AG04450 (cell line): Measurements from ENCODE around the gene EXOC6B. TPM values are rescaled to one million over a fixed set of nuclear protein-coding genes. Genes with fewer than 3 reads are reported as not detected.

Source experiments
- CTCF ChIA-PET: fragments of 300-600, 350-600 bp; formaldehyde crosslinking; extraction: SDS; loops from one replicate; lab custom pipeline; 2022; ENCODE audit warnings: antibody characterized with exemption, inconsistent platforms; lab: Charles Lee
- POLR2A ChIA-PET: fragments of 350-600 bp; formaldehyde crosslinking; extraction: SDS; loops from one replicate; lab custom pipeline; 2021; ENCODE audit warnings: antibody characterized with exemption, inconsistent platforms; lab: Yijun Ruan, JAX
- DNase-seq: peaks from one replicate; pipeline ENCODE4 v3.0.0-alpha.2; 2011; ENCODE audit warnings: low read depth, low spot score
- H3K27ac ChIP-seq: one replicate; pipeline ENCODE4 v1.5.1; 2012; ENCODE audit warnings: low read depth, low read length, control low read depth
- H3K27me3 ChIP-seq: one replicate; pipeline ENCODE4 v1.6.0; 2012; ENCODE audit warnings: low read length; ENCODE audit not compliant: control insufficient read depth, insufficient read depth
- H3K4me3 ChIP-seq: 2 replicates; pipeline ENCODE4 v1.5.1; 2011; ENCODE audit warnings: mild to moderate bottlenecking, low read depth, low read length, control low read depth
- H3K9me3 ChIP-seq: 2 replicates; pipeline ENCODE4 v1.5.1; 2012; ENCODE audit warnings: low read length; ENCODE audit not compliant: control insufficient read depth, insufficient read depth
- CTCF ChIP-seq: IDR thresholded peaks from 2 replicates; pipeline ENCODE4 v1.5.1; 2011; ENCODE audit warnings: low read depth, low read length, control low read depth, inconsistent platforms
- polyA plus RNA-seq: library from polyadenylated mRNA; depleted of rRNA; stranded (reverse); fragments of >200 nt; gene quantifications from 2 replicates; pipeline ENCODE4 v1.2.3, GENCODE V29; 2011

Gene EXOC6B
- polyA plus RNA-seq, 1 experiment = 28.7 TPM

DNA sequence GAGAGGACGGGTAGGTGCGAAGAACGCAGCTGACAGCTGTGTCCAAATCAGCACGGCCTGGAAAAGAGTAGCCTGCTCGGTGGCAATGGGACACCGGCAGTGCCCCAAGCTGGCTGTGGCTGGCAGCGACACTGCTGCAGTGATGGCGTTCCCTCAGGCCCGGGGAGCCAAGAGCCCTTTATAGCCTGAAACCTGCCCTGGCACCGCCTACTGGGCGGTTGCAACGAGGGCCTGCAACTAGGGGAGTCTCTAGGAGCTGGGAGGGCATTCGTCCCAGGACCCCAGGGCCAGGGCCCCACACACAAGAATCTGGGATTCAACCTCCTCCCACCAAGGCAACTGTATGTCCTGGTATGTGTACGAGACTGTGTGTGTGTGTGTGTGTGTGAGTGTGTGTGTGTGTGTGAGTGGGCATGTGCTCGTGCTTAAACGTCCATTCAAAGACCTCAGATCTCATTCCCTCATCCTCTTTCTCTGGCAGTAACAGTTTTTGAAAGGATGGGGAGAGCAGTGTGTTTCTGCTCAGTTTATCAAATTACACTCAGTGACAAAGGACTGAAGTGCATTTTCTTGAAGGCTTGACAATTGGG, 671.4 kb downstream of the EXOC6B start:
- no peak overlapping the region for H3K27ac ChIP-seq
- POLR2A ChIA-PET = no interaction called here
- CTCF ChIA-PET = interaction anchor here (0.8 to 3.1 kb wide), 4 partner anchors 17 to 608 kb away, joined by 3 to 8 read pairs (median 4); no protein-coding TSS in a partner anchor
- H3K27me3 ChIP-seq = peaks cover 78% of the 10 kb centered on the region
- H3K4me3 ChIP-seq = no peak overlapping the region
- DNase-seq = no peak
- no peak for TF ChIP-seq CTCF
- H3K9me3 ChIP-seq = no peaks in the 10 kb centered on the region; the same call in 1 of the 2 replicates

- CTCF ChIA-PET = interaction anchor here (0.9 to 3.1 kb wide), 4 partner anchors 16 to 426 kb away, joined by 3 to 8 read pairs (median 6); no protein-coding TSS in a partner anchor
- peaks cover 81% of the 10 kb centered on the region for H3K27me3 ChIP-seq
Measured at GRCh38 chr2:72153924-72154323, 671.9 kb downstream of the EXOC6B start.

GRCh38 chr2:72153026-72153791, 672.6 kb downstream of the EXOC6B start:
- CTCF ChIA-PET = interaction anchor here (0.6 to 3.6 kb wide), 7 partner anchors 11 to 427 kb away, joined by 4 to 56 read pairs (median 5); no protein-coding TSS in a partner anchor
- peaks cover 80% of the 10 kb centered on the region for H3K27me3 ChIP-seq

More at GRCh38 chr2:72153924-72154323, 671.9 kb downstream of the EXOC6B start:
- no peak for TF ChIP-seq CTCF
- POLR2A ChIA-PET = no interaction called here
- no peak overlapping the region for H3K27ac ChIP-seq
- no peak overlapping the region for H3K4me3 ChIP-seq
- no peak for DNase-seq
- peaks cover 4% of the 10 kb centered on the region; the same call in 1 of the 2 replicates for H3K9me3 ChIP-seq

DNA sequence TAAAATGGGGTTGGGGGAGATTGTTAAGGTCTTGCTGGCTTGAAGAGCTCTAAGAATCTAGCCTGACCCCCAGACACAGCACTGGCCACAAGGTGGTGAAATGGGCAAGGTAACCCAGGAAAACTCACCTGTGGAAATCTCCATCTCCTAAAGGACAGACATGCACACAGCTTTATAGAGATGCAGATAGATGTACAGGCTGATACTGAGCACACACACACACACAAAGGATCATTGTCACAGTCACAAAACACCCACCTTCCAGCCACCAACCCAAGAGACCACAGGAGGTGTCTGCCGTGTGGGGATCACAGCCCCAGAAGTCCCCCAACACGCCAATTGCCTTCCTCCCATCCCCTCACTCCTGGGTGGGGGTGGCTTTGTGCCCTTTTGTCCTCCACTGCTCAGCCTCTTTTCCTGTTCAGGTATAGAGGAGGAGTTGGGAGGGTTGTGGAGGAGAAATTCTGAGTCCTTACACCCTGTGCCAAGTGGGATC, 674.9 kb downstream of the EXOC6B start:
- no peak for TF ChIP-seq CTCF
- Histone ChIP-seq H3K27ac (no peak overlapping the region), H3K27me3 (peaks cover 83% of the 10 kb centered on the region), H3K4me3 (no peak overlapping the region), H3K9me3 (peaks cover 15% of the 10 kb centered on the region)
- no peak for DNase-seq
- POLR2A ChIA-PET = no interaction called here
- CTCF ChIA-PET = interaction anchor here (0.6 to 5.1 kb wide), 39 partner anchors 9 to 610 kb away, joined by 3 to 60 read pairs (median 4); no protein-coding TSS in a partner anchor

More at GRCh38 chr2:72153026-72153791, 672.6 kb downstream of the EXOC6B start:
- no peak for TF ChIP-seq CTCF
- Histone ChIP-seq H3K27ac (no peak overlapping the region), H3K9me3 (peaks cover 4% of the 10 kb centered on the region; the same call in 1 of the 2 replicates), H3K4me3 (no peak overlapping the region)
- DNase-seq = no peak
- POLR2A ChIA-PET = interaction anchor here (0.7 kb wide), 2 partner anchors 271 to 544 kb away, joined by 3 to 8 read pairs; no protein-coding TSS in a partner anchor
